Endothelial cell of umbilical vein (primary cell): ENCODE results near the gene ENTREP1. TPM values are rescaled to one million over a fixed set of nuclear protein-coding genes. Genes with fewer than 3 reads are reported as not detected.

Source experiments
- BruUV-seq: library from RNA; stranded (reverse); fragments of 400-500 nt; replicated peaks from 2 replicates; lab custom pipeline; 2021; lab: Mats Ljungman, UMichigan
- CTCF ChIA-PET: fragments of 300-600, 350-600 bp; sonication (Branson Sonifier 250); formaldehyde crosslinking; loops from one replicate; lab custom pipeline; 2021; ENCODE audit warnings: antibody characterized with exemption, inconsistent platforms; lab: Charles Lee
- POLR2A ChIA-PET: fragments of 300-600, 350-600 bp; sonication (Branson Sonifier 250); formaldehyde crosslinking; loops from one replicate; lab custom pipeline; 2021; ENCODE audit warnings: antibody characterized with exemption, inconsistent platforms; lab: Charles Lee
- DNase-seq: peaks from one replicate; pipeline ENCODE4 v3.0.0-alpha.2; 2011; ENCODE audit warnings: low read depth, low spot score
- FAIRE-seq: peaks from 2 replicates; lab custom pipeline; 2011; peaks lifted over from hg19 to GRCh38; lab: Jason Lieb, UNC
- H2AFZ ChIP-seq: 2 replicates; pipeline ENCODE4 v1.6.0; 2012; ENCODE audit warnings: low read depth, low read length, control low read depth, inconsistent platforms
- H3K27ac ChIP-seq: 2 replicates; pipeline ENCODE4 v1.5.1; 2011; ENCODE audit warnings: low read depth, mild to moderate bottlenecking, control low read depth, low read length, moderate library complexity; ENCODE audit not compliant: insufficient read depth
- H3K27me3 ChIP-seq, 2 experiments: 2 replicates each; pipeline versions ENCODE4 v1.6.0 to v1.6.1; 2011; ENCODE audit warnings: low read length in 2 of 2, mixed read lengths in 1 of 2; ENCODE audit not compliant: control insufficient read depth in 2 of 2, insufficient read depth in 2 of 2
- H3K36me3 ChIP-seq, 2 experiments: 2 replicates in 1 of 2; 3 replicates in 1 of 2; pipeline ENCODE4 v1.5.1; 2011; ENCODE audit warnings: low read length in 2 of 2, mild to moderate bottlenecking in 1 of 2, moderate library complexity in 1 of 2; ENCODE audit not compliant: control insufficient read depth in 2 of 2, insufficient read depth in 2 of 2; ENCODE audit errors: extremely low read depth in 1 of 2
- H3K4me1 ChIP-seq: 3 replicates; pipeline ENCODE4 v1.5.1; 2011; ENCODE audit warnings: mild to moderate bottlenecking, low read length; ENCODE audit not compliant: control insufficient read depth, insufficient read depth; ENCODE audit errors: extremely low read depth
- H3K4me2 ChIP-seq: 2 replicates; pipeline ENCODE4 v1.6.1; 2011; ENCODE audit warnings: low read length, control low read depth, mixed read lengths; ENCODE audit not compliant: insufficient read depth
- H3K4me3 ChIP-seq, 3 experiments: fragments of 200-600 bp in 1 of 3; sonication (generic), shearing (Covaris generic) in 1 of 3; replicated peaks in 1 of 3; 2 replicates each; pipeline ENCODE4 v1.5.1; 2011 to 2016; ENCODE audit warnings: control low read depth in 3 of 3, low read length in 3 of 3, mild to moderate bottlenecking in 2 of 3, inconsistent platforms in 1 of 3, low read depth in 1 of 3, moderate library complexity in 1 of 3; ENCODE audit not compliant: insufficient read depth in 1 of 3
- H3K79me2 ChIP-seq: 2 replicates; pipeline ENCODE4 v1.6.0; 2012; ENCODE audit warnings: low read length, inconsistent platforms; ENCODE audit not compliant: control insufficient read depth, insufficient read depth
- H3K9ac ChIP-seq: replicated peaks from 2 replicates; pipeline ENCODE3; 2011; ENCODE audit warnings: low read length, control low read depth; ENCODE audit not compliant: insufficient read depth; ENCODE audit errors: extremely low read depth
- H3K9me1 ChIP-seq: replicated peaks from 3 replicates; pipeline ENCODE4 v1.6.0; 2011; ENCODE audit warnings: mild to moderate bottlenecking, low read length; ENCODE audit not compliant: control insufficient read depth, insufficient read depth; ENCODE audit errors: extremely low read depth
- H3K9me3 ChIP-seq: replicated peaks from 2 replicates; pipeline ENCODE4 v1.5.1; 2012; ENCODE audit warnings: low read length, inconsistent platforms; ENCODE audit not compliant: control insufficient read depth, insufficient read depth
- H4K20me1 ChIP-seq: replicated peaks from 2 replicates; pipeline ENCODE3; 2011; ENCODE audit warnings: mild to moderate bottlenecking, low read length; ENCODE audit not compliant: control insufficient read depth, insufficient read depth; ENCODE audit errors: extremely low read depth
- CTCF ChIP-seq, 2 donors: IDR thresholded peaks; 1 replicate in 1 of 2; 2 replicates in 1 of 2; pipeline ENCODE4 v1.5.1; 2011; ENCODE audit warnings: low read length in 2 of 2, mild to moderate bottlenecking in 2 of 2, moderate library complexity in 2 of 2, control low read depth in 1 of 2, inconsistent platforms in 1 of 2, low read depth in 1 of 2; ENCODE audit not compliant: insufficient read depth in 1 of 2; ENCODE audit errors: extremely low read depth in 1 of 2
- EZH2 ChIP-seq: IDR thresholded peaks from 2 replicates; pipeline ENCODE4 v1.6.1; 2012; ENCODE audit warnings: borderline replicate concordance, low read depth, mild to moderate bottlenecking, moderate library complexity, low read length, inconsistent platforms; ENCODE audit not compliant: severe bottlenecking
- FOS ChIP-seq: IDR thresholded peaks from 2 replicates; pipeline ENCODE4 v1.6.1; 2011; ENCODE audit warnings: mild to moderate bottlenecking, low read length, moderate library complexity, borderline replicate concordance; ENCODE audit not compliant: insufficient read depth
- GATA2 ChIP-seq: IDR thresholded peaks from 2 replicates; pipeline ENCODE4 v1.7.0; 2011; ENCODE audit warnings: low read depth, mild to moderate bottlenecking, moderate library complexity, mixed read lengths, low read length; ENCODE audit not compliant: insufficient read length, insufficient read depth
- JUN ChIP-seq: IDR thresholded peaks from 2 replicates; pipeline ENCODE4 v1.6.1; 2011; ENCODE audit warnings: borderline replicate concordance, low read depth; ENCODE audit not compliant: insufficient read length, insufficient read depth
- MAX ChIP-seq: IDR thresholded peaks from 2 replicates; pipeline ENCODE4 v1.6.1; 2011; ENCODE audit not compliant: insufficient read depth, insufficient read length
- MYC ChIP-seq: IDR thresholded peaks from one replicate; pipeline ENCODE4 v1.6.1; 2011; ENCODE audit warnings: mild to moderate bottlenecking, low read depth, low read length
- POLR2A ChIP-seq: IDR thresholded peaks from 2 replicates; pipeline ENCODE4 v1.6.1; 2012; ENCODE audit warnings: low read depth, mild to moderate bottlenecking, control low read depth, low read length
- POLR2AphosphoS5 ChIP-seq: IDR thresholded peaks from 2 replicates; pipeline ENCODE4 v1.6.1; 2012; ENCODE audit warnings: low read depth, mild to moderate bottlenecking, control low read depth, low read length, moderate library complexity; ENCODE audit not compliant: insufficient read depth
- dilution Hi-C: fragments of 300-500 bp; cut with MboI; formaldehyde crosslinking; loops from one replicate; pipeline ENCODE4 v1.15.0; 2019; ENCODE audit warnings: low sequenced_read_pairs; ENCODE audit not compliant: extremely low pct_ligation_motif_present
- intact Hi-C: fragments of 100-400 bp; cut with micrococcal nuclease; formaldehyde crosslinking; loops from one replicate; pipeline ENCODE4 v1.10.0; 2022
- polyA plus RNA-seq, 4 experiments: library from polyadenylated mRNA; depleted of rRNA in 3 of 4; stranded (reverse) in 3 of 4; unstranded in 1 of 4; fragments of >200 nt; gene quantifications; 2 replicates each; pipeline versions ENCODE4 v1.2.1 to v1.2.3, GENCODE V29; 2011 to 2012; ENCODE audit warnings: missing spikeins in 1 of 4
- total RNA-seq: library from RNA; stranded (reverse); gene quantifications from 2 replicates; pipeline ENCODE4 v1.2.3, GENCODE V29; 2021

Gene ENTREP1
- total and polyA plus RNA-seq, 2 donors (not counting 3 experiments of a cell fraction or from before 2014, with no cell fraction given) = 7.1 to 13.5 TPM

- intact Hi-C loops = no loop called here
Observed at GRCh38 chr9:69357821-69358220, 32.8 kb downstream of the ENTREP1 start.

More at GRCh38 chr9:69357821-69358220, 32.8 kb downstream of the ENTREP1 start:
- no peak overlapping the region for H3K4me3 ChIP-seq
- no peak overlapping the region for H3K27ac ChIP-seq
- DNase-seq (no peak), FAIRE-seq (no peak)
- no peaks in the 10 kb centered on the region for H3K36me3 ChIP-seq
- dilution Hi-C loops = no loop called here
- no peaks in the 10 kb centered on the region for H4K20me1 ChIP-seq
- no peak overlapping the region for H2AFZ ChIP-seq
- CTCF ChIA-PET = no interaction called here
- no peaks in the 10 kb centered on the region for H3K79me2 ChIP-seq
- H3K27me3 ChIP-seq = peaks cover 0 to 2% of the 10 kb centered on the region in 2 experiments
- no peaks in the 10 kb centered on the region for H3K9me1 ChIP-seq
- no peak overlapping the region for H3K9ac ChIP-seq
- no peaks in the 10 kb centered on the region for H3K4me1 ChIP-seq
- H3K9me3 ChIP-seq = no peaks in the 10 kb centered on the region
- BruUV-seq = no TSS peak
- POLR2A ChIA-PET = no interaction called here
- H3K4me2 ChIP-seq = no peak overlapping the region
- no peak for TF ChIP-seq MAX
- no peak for TF ChIP-seq POLR2A
- no peak for TF ChIP-seq CTCF (IDR thresholded peaks at IDR 0.05; ENCODE audit: extremely low read depth in 1 of 2, insufficient read depth in 1 of 2, low read depth in 1 of 2, low read length in 2 of 2)
- TF ChIP-seq JUN = no peak
- TF ChIP-seq EZH2 = no peak
- TF ChIP-seq GATA2 = no peak
- TF ChIP-seq FOS = no peak
- no peak for TF ChIP-seq POLR2AphosphoS5
- no peak for TF ChIP-seq MYC
